PC-9 (cell line): Measurements from ENCODE around the gene MSI2.

Experiments used
- EZH2 ChIP-seq: fragments of 200-600 bp; sonication (generic); IDR thresholded peaks from 2 replicates; pipeline ENCODE4 v1.8.0; 2017; ENCODE audit warnings: antibody characterized with exemption, low read depth
- TF ChIP-seq, protein P1 (sequence below): fragments of 200-600 bp; sonication (generic); conservative IDR thresholded peaks from 2 replicates; pipeline ENCODE4 v1.6.1; 2017; ENCODE audit warnings: mixed run types, antibody characterized with exemption, mild to moderate bottlenecking, moderate library complexity

DNA sequence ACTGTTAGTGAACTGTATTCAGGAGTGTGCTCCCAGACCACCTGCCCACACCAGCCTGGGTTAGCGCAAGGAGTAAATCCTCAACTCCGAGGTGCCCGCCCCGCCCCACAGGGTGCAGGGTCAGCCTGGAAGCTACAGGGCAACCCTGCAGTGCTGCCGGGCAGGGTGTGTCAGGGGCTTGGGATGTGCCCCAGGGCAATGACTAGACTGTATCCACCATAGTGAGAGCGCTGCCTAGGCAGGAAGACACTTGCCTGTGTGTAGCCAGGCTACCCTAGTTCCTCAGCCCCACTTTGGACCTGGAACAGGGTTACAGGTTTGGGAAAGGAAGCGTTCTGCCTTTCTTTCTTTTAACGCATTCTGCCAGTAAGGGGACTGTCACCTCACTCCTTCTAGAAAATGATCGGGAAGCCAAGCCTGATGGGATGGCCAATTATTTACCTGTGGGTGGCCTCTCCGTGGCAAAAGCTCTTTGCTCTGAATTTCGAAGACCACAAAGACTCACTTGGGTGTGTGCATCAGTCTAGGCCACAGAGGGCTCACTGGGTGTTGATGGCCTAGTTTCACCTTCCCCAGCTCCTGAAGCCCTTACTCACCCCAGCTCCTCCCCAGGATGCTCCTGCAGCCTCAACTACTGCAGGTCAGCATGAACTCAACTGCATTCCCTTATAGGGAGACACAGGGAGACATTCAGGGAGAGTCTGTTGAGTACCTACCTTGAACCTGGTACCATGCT, 397.9 kb downstream of the MSI2 start:
- TF ChIP-seq, protein P1, sequence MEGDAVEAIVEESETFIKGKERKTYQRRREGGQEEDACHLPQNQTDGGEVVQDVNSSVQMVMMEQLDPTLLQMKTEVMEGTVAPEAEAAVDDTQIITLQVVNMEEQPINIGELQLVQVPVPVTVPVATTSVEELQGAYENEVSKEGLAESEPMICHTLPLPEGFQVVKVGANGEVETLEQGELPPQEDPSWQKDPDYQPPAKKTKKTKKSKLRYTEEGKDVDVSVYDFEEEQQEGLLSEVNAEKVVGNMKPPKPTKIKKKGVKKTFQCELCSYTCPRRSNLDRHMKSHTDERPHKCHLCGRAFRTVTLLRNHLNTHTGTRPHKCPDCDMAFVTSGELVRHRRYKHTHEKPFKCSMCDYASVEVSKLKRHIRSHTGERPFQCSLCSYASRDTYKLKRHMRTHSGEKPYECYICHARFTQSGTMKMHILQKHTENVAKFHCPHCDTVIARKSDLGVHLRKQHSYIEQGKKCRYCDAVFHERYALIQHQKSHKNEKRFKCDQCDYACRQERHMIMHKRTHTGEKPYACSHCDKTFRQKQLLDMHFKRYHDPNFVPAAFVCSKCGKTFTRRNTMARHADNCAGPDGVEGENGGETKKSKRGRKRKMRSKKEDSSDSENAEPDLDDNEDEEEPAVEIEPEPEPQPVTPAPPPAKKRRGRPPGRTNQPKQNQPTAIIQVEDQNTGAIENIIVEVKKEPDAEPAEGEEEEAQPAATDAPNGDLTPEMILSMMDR: no peak
- no peak for TF ChIP-seq EZH2
